ENCODE measurements around the gene PRRC2C. TPM values are rescaled to one million over a fixed set of nuclear protein-coding genes. Genes with fewer than 3 reads are reported as not detected.
"Not testable (repeated sequence)": the region's sequence is repeated elsewhere in the genome, so short reads cannot be mapped to it uniquely, and the experiment has no call there.

The PRRC2C gene
- total RNA-seq, 1 donor, result 51.8 TPM

GRCh38 chr1:171606402-171606941 lies 121.1 kb downstream of the PRRC2C start:
- H3K4me3 ChIP-seq (ENCODE audit: low read depth, low read length), result no peak overlapping the region
- no peak for DNase-seq (ENCODE audit: low read depth)
- no peak for TF ChIP-seq CTCF (IDR thresholded peaks at IDR 0.05; ENCODE audit: insufficient read depth, low read depth, low read length)

- no peak overlapping the region for H3K4me3 ChIP-seq (ENCODE audit: low read depth, low read length)
- peak; percentile 42 for DNase-seq (ENCODE audit: low read depth)
- no peak for TF ChIP-seq CTCF (IDR thresholded peaks at IDR 0.05; ENCODE audit: insufficient read depth, low read depth, low read length)
Observed at GRCh38 chr1:171610385-171610784, 125.1 kb downstream of the PRRC2C start.

GRCh38 chr1:171611306-171611705 lies 126.0 kb downstream of the PRRC2C start:
- DNase-seq (ENCODE audit: low read depth), result peak; percentile 57
- no peak for TF ChIP-seq CTCF (IDR thresholded peaks at IDR 0.05; ENCODE audit: insufficient read depth, low read depth, low read length)

GRCh38 chr1:171613282-171613681 lies 128.0 kb downstream of the PRRC2C start:
- no peak for DNase-seq (ENCODE audit: low read depth)
- TF ChIP-seq CTCF (IDR thresholded peaks at IDR 0.05; ENCODE audit: insufficient read depth, low read depth, low read length), result no peak
- no peak overlapping the region for H3K4me3 ChIP-seq (ENCODE audit: low read depth, low read length)

More at GRCh38 chr1:171611306-171611705, 126.0 kb downstream of the PRRC2C start:
- H3K4me3 ChIP-seq (ENCODE audit: low read depth, low read length), result no peak overlapping the region

- not testable (repeated sequence) for H3K4me3 ChIP-seq (ENCODE audit: low read depth, low read length)
Observed at GRCh38 chr1:171615122-171615906, 130.0 kb downstream of the PRRC2C start.

GRCh38 chr1:171616586-171616985 lies 131.3 kb downstream of the PRRC2C start:
- DNase-seq (ENCODE audit: low read depth), result no peak
- no peak for TF ChIP-seq CTCF (IDR thresholded peaks at IDR 0.05; ENCODE audit: insufficient read depth, low read depth, low read length)
- no peak overlapping the region for H3K4me3 ChIP-seq (ENCODE audit: low read depth, low read length)

More at GRCh38 chr1:171615122-171615906, 130.0 kb downstream of the PRRC2C start:
- DNase-seq (ENCODE audit: low read depth), result not testable (repeated sequence)

- DNase-seq (ENCODE audit: low read depth), result no peak
- TF ChIP-seq CTCF (IDR thresholded peaks at IDR 0.05; ENCODE audit: insufficient read depth, low read depth, low read length), result no peak
- H3K4me3 ChIP-seq (ENCODE audit: low read depth, low read length), result no peak within 1 kb of the TSS
Observed at GRCh38 chr1:171622152-171622462, 136.8 kb downstream of the PRRC2C start, which contains the start of gene MYOCOS. Gene MYOCOS, plus strand, starts transcription at chr1:171622243. Its CDS starts 1,641 bp downstream, at chr1:171623884.
